ENCODE measurements around the gene ACBD5. TPM values are rescaled to one million over a fixed set of nuclear protein-coding genes. Genes with fewer than 3 reads are reported as not detected.

Gene ACBD5
- total RNA-seq, 4 donors from 2014 or later = 23.0 to 30.8 (median 25.6) TPM

GRCh38 chr10:27253576-27253975 is 13.0 kb upstream of the ACBD5 start:
- TF ChIP-seq, protein P1, sequence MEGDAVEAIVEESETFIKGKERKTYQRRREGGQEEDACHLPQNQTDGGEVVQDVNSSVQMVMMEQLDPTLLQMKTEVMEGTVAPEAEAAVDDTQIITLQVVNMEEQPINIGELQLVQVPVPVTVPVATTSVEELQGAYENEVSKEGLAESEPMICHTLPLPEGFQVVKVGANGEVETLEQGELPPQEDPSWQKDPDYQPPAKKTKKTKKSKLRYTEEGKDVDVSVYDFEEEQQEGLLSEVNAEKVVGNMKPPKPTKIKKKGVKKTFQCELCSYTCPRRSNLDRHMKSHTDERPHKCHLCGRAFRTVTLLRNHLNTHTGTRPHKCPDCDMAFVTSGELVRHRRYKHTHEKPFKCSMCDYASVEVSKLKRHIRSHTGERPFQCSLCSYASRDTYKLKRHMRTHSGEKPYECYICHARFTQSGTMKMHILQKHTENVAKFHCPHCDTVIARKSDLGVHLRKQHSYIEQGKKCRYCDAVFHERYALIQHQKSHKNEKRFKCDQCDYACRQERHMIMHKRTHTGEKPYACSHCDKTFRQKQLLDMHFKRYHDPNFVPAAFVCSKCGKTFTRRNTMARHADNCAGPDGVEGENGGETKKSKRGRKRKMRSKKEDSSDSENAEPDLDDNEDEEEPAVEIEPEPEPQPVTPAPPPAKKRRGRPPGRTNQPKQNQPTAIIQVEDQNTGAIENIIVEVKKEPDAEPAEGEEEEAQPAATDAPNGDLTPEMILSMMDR (IDR thresholded peaks at IDR 0.05; ENCODE audit: low read depth) = no peak

DNA sequence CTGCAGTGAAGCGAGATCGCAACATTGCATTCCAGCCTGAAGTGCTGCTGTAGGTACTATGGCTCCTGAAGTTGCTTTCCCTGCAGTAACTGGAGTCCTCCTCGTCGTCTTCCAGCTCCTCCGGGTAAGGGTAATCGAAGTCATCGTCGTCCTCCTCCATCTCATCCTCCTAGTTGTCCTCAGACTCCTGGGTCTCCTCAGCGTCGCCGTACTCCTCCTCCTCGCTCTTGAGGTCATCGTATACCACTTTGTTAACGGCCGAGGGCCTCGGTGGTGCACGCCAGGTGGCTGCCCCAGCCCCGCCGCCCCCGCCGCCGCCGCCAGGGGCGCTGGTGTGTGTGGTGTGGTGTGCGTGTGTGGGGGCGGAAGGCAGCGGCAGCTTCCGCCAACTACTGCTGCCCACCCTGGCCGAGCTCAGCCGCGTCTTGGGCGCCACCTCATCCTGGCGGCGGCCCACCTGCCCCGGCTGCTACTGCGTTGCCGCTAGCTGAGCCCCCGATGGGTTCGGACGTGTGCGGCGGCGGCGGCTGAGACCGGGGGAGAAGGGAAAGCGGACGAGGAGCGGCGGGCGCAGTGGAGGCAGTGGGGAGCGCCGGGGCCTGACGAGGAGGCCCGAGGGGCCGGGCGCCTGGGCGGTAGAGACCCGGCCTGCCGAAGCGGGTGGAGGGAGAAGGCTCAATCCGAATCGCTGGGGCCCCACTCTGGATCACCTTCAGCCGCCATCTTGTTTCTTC is 11.8 kb upstream of the ACBD5 start:
- TF ChIP-seq, protein P1 (IDR thresholded peaks at IDR 0.05; ENCODE audit: low read depth) = no peak

- TF ChIP-seq, protein P1 (IDR thresholded peaks at IDR 0.05; ENCODE audit: low read depth) = no peak
These were observed 11.0 kb upstream of the ACBD5 start for GRCh38 chr10:27251554-27251953.

GRCh38 chr10:27248215-27248614 is 7.6 kb upstream of the ACBD5 start:
- TF ChIP-seq, protein P1 (IDR thresholded peaks at IDR 0.05; ENCODE audit: low read depth) = no peak

DNA sequence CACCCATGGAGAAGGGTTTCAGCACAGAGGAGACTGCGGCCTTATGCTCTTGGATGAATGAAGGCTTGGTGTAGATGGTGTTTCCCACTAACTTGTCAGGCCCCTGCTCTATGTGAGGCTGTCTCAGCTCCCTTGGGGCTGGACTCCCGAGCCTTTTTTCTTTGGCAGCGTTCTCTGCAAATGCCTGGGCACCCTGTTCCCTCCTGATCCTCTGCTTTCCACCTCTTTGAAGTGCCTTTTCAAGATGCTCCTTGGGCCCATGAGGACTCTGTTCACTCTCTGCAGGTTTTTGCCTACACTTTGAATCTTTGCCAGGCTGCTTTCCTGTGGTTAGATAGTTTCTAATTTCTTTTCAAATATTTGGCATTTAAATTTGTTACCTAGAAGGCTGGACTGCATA is 6.8 kb upstream of the ACBD5 start:
- TF ChIP-seq, protein P1 (IDR thresholded peaks at IDR 0.05; ENCODE audit: low read depth) = no peak

- TF ChIP-seq, protein P1 (IDR thresholded peaks at IDR 0.05; ENCODE audit: low read depth) = no peak
These were observed 6.4 kb upstream of the ACBD5 start for GRCh38 chr10:27247006-27247405.

DNA sequence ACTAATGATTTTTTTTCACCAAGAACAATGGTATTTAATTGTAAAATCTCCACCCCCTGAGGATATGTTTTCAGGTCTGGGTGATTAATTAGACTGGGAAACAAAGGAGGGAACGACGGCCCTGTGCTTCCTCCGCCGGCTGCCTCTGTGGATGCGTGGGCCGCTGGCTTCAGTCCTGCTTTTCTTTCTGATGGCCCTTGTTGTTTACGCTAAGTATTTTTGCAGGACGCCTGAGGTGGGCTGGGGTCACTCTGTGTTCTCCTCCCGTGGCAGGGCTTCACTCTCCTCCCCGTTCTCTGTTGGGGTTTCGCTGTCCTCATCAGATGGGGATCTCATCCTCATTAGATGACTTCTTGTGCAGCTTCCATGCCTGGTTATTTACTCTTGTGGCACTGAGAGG is 5.2 kb upstream of the ACBD5 start:
- TF ChIP-seq, protein P1 (IDR thresholded peaks at IDR 0.05; ENCODE audit: low read depth) = no peak

All from subcutaneous adipose tissue (tissue), 4 donors.